ENCODE results near the gene FOXL3. TPM values are rescaled to one million over a fixed set of nuclear protein-coding genes. Genes with fewer than 3 reads are reported as not detected.

Gene FOXL3
- total and polyA plus RNA-seq, 2 donors (not counting 1 experiment from before 2014, with no cell fraction given): not detected

GRCh38 chr7:246451-246850, 43.5 kb upstream of the FOXL3 start:
- no peak for ATAC-seq (ENCODE audit: low read depth)

GRCh38 chr7:247181-247580, 42.8 kb upstream of the FOXL3 start:
- no peaks in the 10 kb centered on the region for H3K4me1 ChIP-seq (ENCODE audit: control insufficient read depth in 2 of 2, insufficient read depth in 2 of 2, low read length in 2 of 2)

More at GRCh38 chr7:246451-246850, 43.5 kb upstream of the FOXL3 start:
- no peak overlapping the region for H3K4me2 ChIP-seq (replicated peaks; ENCODE audit: low read depth, low read length, poor library complexity, severe bottlenecking)
- H2AFZ ChIP-seq (ENCODE audit: insufficient read depth, low read depth, low read length, poor library complexity, severe bottlenecking): no peak overlapping the region
- ChIA-PET CTCF (no interaction called here), POLR2A (no interaction called here)
- Mint-ChIP-seq H3K9me3 (ENCODE audit: insufficient read depth) (no peaks in the 10 kb centered on the region), H3K4me3 (no peak overlapping the region), H3K4me1 (no peaks in the 10 kb centered on the region), H3K27me3 (no peaks in the 10 kb centered on the region), H3K27ac (no peak overlapping the region)
- no peak overlapping the region for H3K27ac ChIP-seq (ENCODE audit: low read length in 2 of 2)
- no peaks in the 10 kb centered on the region for H3K27me3 ChIP-seq (replicated peaks in 1 of 4; ENCODE audit: control extremely low read depth in 1 of 4, control insufficient read depth in 3 of 4, insufficient read depth in 4 of 4, low read length in 3 of 4)
- no peak for TF ChIP-seq EZH2 (IDR thresholded peaks at IDR 0.05; ENCODE audit: borderline replicate concordance, insufficient read depth, low read depth, low read length, poor library complexity, severe bottlenecking)
- no peak for TF ChIP-seq CTCF (IDR thresholded peaks at IDR 0.05)
- no peaks in the 10 kb centered on the region for H3K4me1 ChIP-seq (ENCODE audit: control insufficient read depth in 2 of 2, insufficient read depth in 2 of 2, low read length in 2 of 2)
- H4K20me1 ChIP-seq (ENCODE audit: control insufficient read depth, insufficient read depth, low read length, poor library complexity, severe bottlenecking): no peaks in the 10 kb centered on the region
- no peaks in the 10 kb centered on the region for H3K36me3 ChIP-seq (replicated peaks in 1 of 2; ENCODE audit: control extremely low read depth in 1 of 2, control insufficient read depth in 1 of 2, extremely low read depth in 1 of 2, insufficient read depth in 2 of 2, low read length in 1 of 2)
- H3K4me3 ChIP-seq (ENCODE audit: control extremely low read depth in 1 of 5, extremely low read depth in 1 of 5, insufficient read depth in 1 of 5, low read depth in 2 of 5, low read length in 4 of 5): no peak overlapping the region
- peaks cover 0 to 10% (median 0%) of the 10 kb centered on the region in 3 donors for H3K9me3 ChIP-seq (ENCODE audit: control extremely low read depth in 1 of 3, control insufficient read depth in 2 of 3, insufficient read depth in 1 of 3, low read length in 2 of 3)
- H3K9ac ChIP-seq (ENCODE audit: low read length): no peak overlapping the region
- DNase-seq: no peak
- 92% methylated on average over 19 of the region's 22 CpGs for WGBS (ENCODE audit: insufficient coverage)
- H3K79me2 ChIP-seq (ENCODE audit: control insufficient read depth, insufficient read depth, low read length): no peaks in the 10 kb centered on the region
- intact Hi-C loops (cut with micrococcal nuclease): no loop called here

More at GRCh38 chr7:247181-247580, 42.8 kb upstream of the FOXL3 start:
- Histone ChIP-seq H2AFZ (ENCODE audit: insufficient read depth, low read depth, low read length, poor library complexity, severe bottlenecking) (no peak overlapping the region), H3K4me3 (ENCODE audit: control extremely low read depth in 1 of 5, extremely low read depth in 1 of 5, insufficient read depth in 1 of 5, low read depth in 2 of 5, low read length in 4 of 5) (no peak overlapping the region), H3K79me2 (ENCODE audit: control insufficient read depth, insufficient read depth, low read length) (no peaks in the 10 kb centered on the region), H3K9ac (ENCODE audit: low read length) (no peak overlapping the region), H3K27me3 (replicated peaks in 1 of 4; ENCODE audit: control extremely low read depth in 1 of 4, control insufficient read depth in 3 of 4, insufficient read depth in 4 of 4, low read length in 3 of 4) (no peaks in the 10 kb centered on the region), H3K36me3 (replicated peaks in 1 of 2; ENCODE audit: control extremely low read depth in 1 of 2, control insufficient read depth in 1 of 2, extremely low read depth in 1 of 2, insufficient read depth in 2 of 2, low read length in 1 of 2) (no peaks in the 10 kb centered on the region), H3K27ac (ENCODE audit: low read length in 2 of 2) (no peak overlapping the region), H3K4me2 (replicated peaks; ENCODE audit: low read depth, low read length, poor library complexity, severe bottlenecking) (no peak overlapping the region), H4K20me1 (ENCODE audit: control insufficient read depth, insufficient read depth, low read length, poor library complexity, severe bottlenecking) (no peaks in the 10 kb centered on the region), H3K9me3 (ENCODE audit: control extremely low read depth in 1 of 3, control insufficient read depth in 2 of 3, insufficient read depth in 1 of 3, low read length in 2 of 3) (peaks cover 0 to 5% (median 0%) of the 10 kb centered on the region in 3 donors)
- H3K27me3 Mint-ChIP-seq: no peaks in the 10 kb centered on the region
- POLR2A ChIA-PET: no interaction called here
- H3K4me3 Mint-ChIP-seq: no peak overlapping the region
- no peaks in the 10 kb centered on the region for H3K4me1 Mint-ChIP-seq
- intact Hi-C loops (cut with micrococcal nuclease): no loop called here
- H3K9me3 Mint-ChIP-seq (ENCODE audit: insufficient read depth): no peaks in the 10 kb centered on the region
- no peak for DNase-seq
- no peak overlapping the region for H3K27ac Mint-ChIP-seq
- 79% methylated on average over 9 of the region's 12 CpGs for WGBS (ENCODE audit: insufficient coverage)
- TF ChIP-seq CTCF (IDR thresholded peaks at IDR 0.05) (no peak), EZH2 (IDR thresholded peaks at IDR 0.05; ENCODE audit: borderline replicate concordance, insufficient read depth, low read depth, low read length, poor library complexity, severe bottlenecking) (no peak)
- CTCF ChIA-PET: no interaction called here
- no peak for ATAC-seq (ENCODE audit: low read depth)
